22Rv1 (cell line): ENCODE results near the gene NMT1.

ENCODE experiments used
- ZFX ChIP-seq: fragments of 450-650 bp; IDR thresholded peaks from 2 replicates; pipeline ENCODE4 v1.6.1; 2017; ENCODE audit warnings: antibody characterized with exemption, borderline replicate concordance
- TF ChIP-seq, protein P1 (sequence below): fragments of 450-650 bp; IDR thresholded peaks from 2 replicates; pipeline ENCODE4 v1.5.1; 2017; ENCODE audit warnings: mild to moderate bottlenecking

DNA sequence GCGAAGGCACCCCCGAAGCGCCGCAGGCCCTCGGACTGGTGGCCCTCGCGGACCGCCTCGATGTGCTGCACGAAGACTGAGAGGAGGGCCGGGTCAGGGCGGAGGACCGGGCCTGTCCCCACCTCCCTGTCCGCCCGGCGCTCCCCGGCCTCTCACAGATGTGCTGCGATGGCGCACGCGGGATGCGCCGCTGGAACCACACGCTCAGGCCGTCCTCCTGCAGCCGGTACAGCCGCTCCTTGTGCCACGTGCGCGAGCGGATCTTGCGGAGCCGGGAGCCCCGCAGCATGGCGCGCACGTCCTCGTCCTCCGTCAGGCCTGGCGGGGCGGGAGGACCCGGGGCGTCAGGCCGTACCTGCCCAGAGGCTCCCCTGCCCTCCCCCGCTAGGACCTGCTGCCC lies 59.9 kb downstream of the NMT1 start:
- TF ChIP-seq, protein P1, sequence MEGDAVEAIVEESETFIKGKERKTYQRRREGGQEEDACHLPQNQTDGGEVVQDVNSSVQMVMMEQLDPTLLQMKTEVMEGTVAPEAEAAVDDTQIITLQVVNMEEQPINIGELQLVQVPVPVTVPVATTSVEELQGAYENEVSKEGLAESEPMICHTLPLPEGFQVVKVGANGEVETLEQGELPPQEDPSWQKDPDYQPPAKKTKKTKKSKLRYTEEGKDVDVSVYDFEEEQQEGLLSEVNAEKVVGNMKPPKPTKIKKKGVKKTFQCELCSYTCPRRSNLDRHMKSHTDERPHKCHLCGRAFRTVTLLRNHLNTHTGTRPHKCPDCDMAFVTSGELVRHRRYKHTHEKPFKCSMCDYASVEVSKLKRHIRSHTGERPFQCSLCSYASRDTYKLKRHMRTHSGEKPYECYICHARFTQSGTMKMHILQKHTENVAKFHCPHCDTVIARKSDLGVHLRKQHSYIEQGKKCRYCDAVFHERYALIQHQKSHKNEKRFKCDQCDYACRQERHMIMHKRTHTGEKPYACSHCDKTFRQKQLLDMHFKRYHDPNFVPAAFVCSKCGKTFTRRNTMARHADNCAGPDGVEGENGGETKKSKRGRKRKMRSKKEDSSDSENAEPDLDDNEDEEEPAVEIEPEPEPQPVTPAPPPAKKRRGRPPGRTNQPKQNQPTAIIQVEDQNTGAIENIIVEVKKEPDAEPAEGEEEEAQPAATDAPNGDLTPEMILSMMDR = no peak
- TF ChIP-seq ZFX = no peak
